GM12878 (cell line): ENCODE results near the gene NUTM1. TPM values are rescaled to one million over a fixed set of nuclear protein-coding genes. Genes with fewer than 3 reads are reported as not detected.

Experiments used
- BRCA1 ChIP-seq: IDR thresholded peaks from 2 replicates; pipeline ENCODE4 v1.6.1; 2011; ENCODE audit warnings: low read depth, low read length, improper control_type of control experiment
- CBFB ChIP-seq: IDR thresholded peaks from 2 replicates; pipeline ENCODE4 v1.6.1; 2016; ENCODE audit warnings: antibody characterized with exemption, low read depth
- CHD2 ChIP-seq: IDR thresholded peaks from 2 replicates; pipeline ENCODE4 v1.6.1; 2011; ENCODE audit warnings: low read depth, low read length, improper control_type of control experiment, borderline replicate concordance
- CREM ChIP-seq: IDR thresholded peaks from 2 replicates; pipeline ENCODE4 v1.6.1; 2014; ENCODE audit warnings: antibody characterized with exemption, low read depth
- MYC ChIP-seq: IDR thresholded peaks from 2 replicates; pipeline ENCODE4 v1.6.1; 2011; ENCODE audit warnings: mild to moderate bottlenecking, low read length, moderate library complexity, inconsistent platforms; ENCODE audit not compliant: insufficient read depth, insufficient replicate concordance, insufficient read length, severe bottlenecking
- NBN ChIP-seq: fragments of 450-650 bp; IDR thresholded peaks from 2 replicates; pipeline ENCODE4 v1.6.1; 2016
- POLR2AphosphoS5 ChIP-seq: IDR thresholded peaks from 2 replicates; pipeline ENCODE4 v1.6.1; 2011; ENCODE audit warnings: mild to moderate bottlenecking, low read length, inconsistent platforms
- RELA ChIP-seq: fragments of 450-650 bp; IDR thresholded peaks from 2 replicates; pipeline ENCODE4 v1.8.0; 2014; ENCODE audit warnings: borderline replicate concordance; ENCODE audit not compliant: partially characterized antibody
- SIN3A ChIP-seq: IDR thresholded peaks from 2 replicates; pipeline ENCODE4 v1.6.1; 2012; ENCODE audit warnings: low read depth, low read length, improper control_type of control experiment
- SMAD1 ChIP-seq: fragments of 450-650 bp; IDR thresholded peaks from 2 replicates; pipeline ENCODE4 v1.6.1; 2018; ENCODE audit warnings: mild to moderate bottlenecking, low read depth; ENCODE audit not compliant: partially characterized antibody
- SMARCA5 ChIP-seq: fragments of 450-650 bp; IDR thresholded peaks from 2 replicates; pipeline ENCODE4 v1.6.1; 2017; ENCODE audit warnings: mild to moderate bottlenecking
- SPI1 ChIP-seq: IDR thresholded peaks from 2 replicates; pipeline ENCODE4 v1.6.1; 2011; ENCODE audit warnings: low read depth, mild to moderate bottlenecking, low read length, moderate library complexity, borderline replicate concordance; ENCODE audit not compliant: insufficient read depth
- TCF3 ChIP-seq: IDR thresholded peaks from 2 replicates; pipeline ENCODE4 v1.6.1; 2012; ENCODE audit warnings: low read depth, mild to moderate bottlenecking, low read length, borderline replicate concordance; ENCODE audit not compliant: insufficient read depth
- ZNF217 ChIP-seq: fragments of 450-650 bp; IDR thresholded peaks from 2 replicates; pipeline ENCODE4 v1.6.1; 2017; ENCODE audit warnings: antibody characterized with exemption, mild to moderate bottlenecking
- polyA plus RNA-seq, 11 experiments: library from polyadenylated mRNA; depleted of rRNA in 4 of 11; unstranded in 6 of 11; stranded (reverse) in 5 of 11; fragments of >200 nt; fragmentation: Nextera tagmentation in 4 of 11; fragmentation: Illumina TruSeq in 1 of 11; extraction: Ambion mirVana in 4 of 11; extraction: Trizol in 1 of 11; gene quantifications; 1 replicate in 1 of 11; 2 replicates in 10 of 11; pipeline versions ENCODE4 v1.2.1 to v1.2.3, GENCODE V29; 2011 to 2016; ENCODE audit warnings: inconsistent platforms in 2 of 11, missing spikeins in 2 of 11, low read depth in 1 of 11
- total RNA-seq, 4 experiments: library from RNA; depleted of rRNA in 3 of 4; stranded (reverse); fragments of >200 nt in 3 of 4; fragmentation: Illumina TruSeq in 1 of 4; extraction: Trizol in 1 of 4; gene quantifications; 2 replicates each; pipeline versions ENCODE4 v1.2.1 to v1.2.3, GENCODE V29; 2013 to 2021
- TF ChIP-seq, protein P1 (sequence below): fragments of 450-650 bp; formaldehyde crosslinking; IDR thresholded peaks from 2 replicates; pipeline ENCODE4 v1.4.0; 2022; ENCODE audit warnings: mild to moderate bottlenecking, moderate library complexity
- TF ChIP-seq, protein P2 (sequence below): fragments of 450-650 bp; IDR thresholded peaks from 2 replicates; pipeline ENCODE4 v1.6.1; 2017; ENCODE audit warnings: antibody characterized with exemption, mild to moderate bottlenecking, moderate library complexity
- TF ChIP-seq, protein P3 (sequence below), 3 experiments: IDR thresholded peaks in 2 of 3; conservative IDR thresholded peaks in 1 of 3; 2 replicates each; pipeline ENCODE4 v1.5.1; 2011; ENCODE audit warnings: low read depth in 3 of 3, low read length in 3 of 3, mild to moderate bottlenecking in 3 of 3, control low read depth in 2 of 3, moderate library complexity in 2 of 3, inconsistent platforms in 1 of 3, mixed read lengths in 1 of 3; ENCODE audit not compliant: control insufficient read depth in 2 of 3, insufficient read depth in 1 of 3; ENCODE audit errors: extremely low read depth in 1 of 3

NUTM1 gene
- total and polyA plus RNA-seq, 10 of the 15 experiments (the other 5 are each of a cell fraction or from before 2014, with no cell fraction given): under 0.01 to 0.05 TPM; not detected in 8

DNA sequence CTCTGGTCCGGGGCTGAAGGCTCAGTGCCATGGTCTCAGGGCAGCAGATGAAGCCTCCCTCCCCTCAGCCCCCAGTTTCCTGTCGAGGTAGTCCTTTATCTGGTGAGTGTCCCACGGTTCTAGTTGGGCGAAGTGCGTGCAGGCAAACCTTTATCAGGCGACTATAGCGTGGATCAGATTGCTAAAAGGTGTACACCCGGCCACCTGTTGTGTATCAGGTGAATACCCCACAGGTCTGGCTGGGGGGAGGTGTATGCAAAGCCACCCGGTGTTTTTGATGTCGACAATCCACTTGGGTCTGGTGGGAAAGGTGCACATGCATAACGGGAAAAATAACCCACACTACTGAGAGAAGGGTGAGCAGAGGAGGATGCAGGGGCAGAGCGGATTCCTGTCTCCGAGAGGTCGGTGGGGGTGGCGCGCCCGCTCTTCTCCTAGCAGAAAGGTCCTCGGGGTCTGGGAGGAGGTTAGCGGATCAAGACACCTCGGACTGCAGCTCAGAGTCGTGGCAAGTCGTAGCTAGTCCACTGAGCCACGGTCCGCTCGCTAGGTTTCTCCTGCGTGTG lies 6.0 kb upstream of the NUTM1 start (continued):
- TF ChIP-seq SMAD1 (no peak), BRCA1 (no peak), TCF3 (0 out of 2 replicates have a peak, but pooled peaks have one; percentile 23), CBFB (no peak), NBN (peak; percentile 21; the same call in 1 of the 2 replicates), POLR2AphosphoS5 (peak; percentile 48; the same call in 1 of the 2 replicates), SPI1 (no peak), CREM (peak; percentile 34; the same call in 1 of the 2 replicates), SIN3A (no peak), ZNF217 (no peak), RELA (no peak), MYC (no peak), CHD2 (no peak), SMARCA5 (no peak)
- TF ChIP-seq, protein P1, sequence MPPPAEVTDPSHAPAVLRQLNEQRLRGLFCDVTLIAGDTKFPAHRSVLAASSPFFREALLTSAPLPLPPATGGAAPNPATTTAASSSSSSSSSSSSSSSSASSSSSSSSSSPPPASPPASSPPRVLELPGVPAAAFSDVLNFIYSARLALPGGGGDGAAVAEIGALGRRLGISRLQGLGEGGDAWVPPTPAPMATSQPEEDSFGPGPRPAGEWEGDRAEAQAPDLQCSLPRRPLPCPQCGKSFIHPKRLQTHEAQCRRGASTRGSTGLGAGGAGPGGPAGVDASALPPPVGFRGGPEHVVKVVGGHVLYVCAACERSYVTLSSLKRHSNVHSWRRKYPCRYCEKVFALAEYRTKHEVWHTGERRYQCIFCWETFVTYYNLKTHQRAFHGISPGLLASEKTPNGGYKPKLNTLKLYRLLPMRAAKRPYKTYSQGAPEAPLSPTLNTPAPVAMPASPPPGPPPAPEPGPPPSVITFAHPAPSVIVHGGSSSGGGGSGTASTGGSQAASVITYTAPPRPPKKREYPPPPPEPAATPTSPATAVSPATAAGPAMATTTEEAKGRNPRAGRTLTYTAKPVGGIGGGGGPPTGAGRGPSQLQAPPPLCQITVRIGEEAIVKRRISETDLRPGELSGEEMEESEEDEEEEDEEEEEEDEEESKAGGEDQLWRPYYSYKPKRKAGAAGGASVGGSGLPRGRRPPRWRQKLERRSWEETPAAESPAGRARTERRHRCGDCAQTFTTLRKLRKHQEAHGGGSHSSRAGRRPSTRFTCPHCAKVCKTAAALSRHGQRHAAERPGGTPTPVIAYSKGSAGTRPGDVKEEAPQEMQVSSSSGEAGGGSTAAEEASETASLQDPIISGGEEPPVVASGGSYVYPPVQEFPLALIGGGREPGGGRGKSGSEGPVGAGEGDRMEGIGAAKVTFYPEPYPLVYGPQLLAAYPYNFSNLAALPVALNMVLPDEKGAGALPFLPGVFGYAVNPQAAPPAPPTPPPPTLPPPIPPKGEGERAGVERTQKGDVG (CRISPR knock-in tag): no peak
- TF ChIP-seq, protein P2, sequence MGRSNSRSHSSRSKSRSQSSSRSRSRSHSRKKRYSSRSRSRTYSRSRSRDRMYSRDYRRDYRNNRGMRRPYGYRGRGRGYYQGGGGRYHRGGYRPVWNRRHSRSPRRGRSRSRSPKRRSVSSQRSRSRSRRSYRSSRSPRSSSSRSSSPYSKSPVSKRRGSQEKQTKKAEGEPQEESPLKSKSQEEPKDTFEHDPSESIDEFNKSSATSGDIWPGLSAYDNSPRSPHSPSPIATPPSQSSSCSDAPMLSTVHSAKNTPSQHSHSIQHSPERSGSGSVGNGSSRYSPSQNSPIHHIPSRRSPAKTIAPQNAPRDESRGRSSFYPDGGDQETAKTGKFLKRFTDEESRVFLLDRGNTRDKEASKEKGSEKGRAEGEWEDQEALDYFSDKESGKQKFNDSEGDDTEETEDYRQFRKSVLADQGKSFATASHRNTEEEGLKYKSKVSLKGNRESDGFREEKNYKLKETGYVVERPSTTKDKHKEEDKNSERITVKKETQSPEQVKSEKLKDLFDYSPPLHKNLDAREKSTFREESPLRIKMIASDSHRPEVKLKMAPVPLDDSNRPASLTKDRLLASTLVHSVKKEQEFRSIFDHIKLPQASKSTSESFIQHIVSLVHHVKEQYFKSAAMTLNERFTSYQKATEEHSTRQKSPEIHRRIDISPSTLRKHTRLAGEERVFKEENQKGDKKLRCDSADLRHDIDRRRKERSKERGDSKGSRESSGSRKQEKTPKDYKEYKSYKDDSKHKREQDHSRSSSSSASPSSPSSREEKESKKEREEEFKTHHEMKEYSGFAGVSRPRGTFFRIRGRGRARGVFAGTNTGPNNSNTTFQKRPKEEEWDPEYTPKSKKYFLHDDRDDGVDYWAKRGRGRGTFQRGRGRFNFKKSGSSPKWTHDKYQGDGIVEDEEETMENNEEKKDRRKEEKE: no peak
- TF ChIP-seq, protein P3, sequence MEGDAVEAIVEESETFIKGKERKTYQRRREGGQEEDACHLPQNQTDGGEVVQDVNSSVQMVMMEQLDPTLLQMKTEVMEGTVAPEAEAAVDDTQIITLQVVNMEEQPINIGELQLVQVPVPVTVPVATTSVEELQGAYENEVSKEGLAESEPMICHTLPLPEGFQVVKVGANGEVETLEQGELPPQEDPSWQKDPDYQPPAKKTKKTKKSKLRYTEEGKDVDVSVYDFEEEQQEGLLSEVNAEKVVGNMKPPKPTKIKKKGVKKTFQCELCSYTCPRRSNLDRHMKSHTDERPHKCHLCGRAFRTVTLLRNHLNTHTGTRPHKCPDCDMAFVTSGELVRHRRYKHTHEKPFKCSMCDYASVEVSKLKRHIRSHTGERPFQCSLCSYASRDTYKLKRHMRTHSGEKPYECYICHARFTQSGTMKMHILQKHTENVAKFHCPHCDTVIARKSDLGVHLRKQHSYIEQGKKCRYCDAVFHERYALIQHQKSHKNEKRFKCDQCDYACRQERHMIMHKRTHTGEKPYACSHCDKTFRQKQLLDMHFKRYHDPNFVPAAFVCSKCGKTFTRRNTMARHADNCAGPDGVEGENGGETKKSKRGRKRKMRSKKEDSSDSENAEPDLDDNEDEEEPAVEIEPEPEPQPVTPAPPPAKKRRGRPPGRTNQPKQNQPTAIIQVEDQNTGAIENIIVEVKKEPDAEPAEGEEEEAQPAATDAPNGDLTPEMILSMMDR (IDR thresholded peaks at IDR 0.05 in 2 of 3, conservative IDR thresholded peaks at IDR 0.05 in 1 of 3; ENCODE audit: control insufficient read depth in 2 of 3, extremely low read depth in 1 of 3, insufficient read depth in 1 of 3, low read depth in 3 of 3, low read length in 3 of 3): no peak
